Measurements from ENCODE around the gene CITED2.

DNA sequence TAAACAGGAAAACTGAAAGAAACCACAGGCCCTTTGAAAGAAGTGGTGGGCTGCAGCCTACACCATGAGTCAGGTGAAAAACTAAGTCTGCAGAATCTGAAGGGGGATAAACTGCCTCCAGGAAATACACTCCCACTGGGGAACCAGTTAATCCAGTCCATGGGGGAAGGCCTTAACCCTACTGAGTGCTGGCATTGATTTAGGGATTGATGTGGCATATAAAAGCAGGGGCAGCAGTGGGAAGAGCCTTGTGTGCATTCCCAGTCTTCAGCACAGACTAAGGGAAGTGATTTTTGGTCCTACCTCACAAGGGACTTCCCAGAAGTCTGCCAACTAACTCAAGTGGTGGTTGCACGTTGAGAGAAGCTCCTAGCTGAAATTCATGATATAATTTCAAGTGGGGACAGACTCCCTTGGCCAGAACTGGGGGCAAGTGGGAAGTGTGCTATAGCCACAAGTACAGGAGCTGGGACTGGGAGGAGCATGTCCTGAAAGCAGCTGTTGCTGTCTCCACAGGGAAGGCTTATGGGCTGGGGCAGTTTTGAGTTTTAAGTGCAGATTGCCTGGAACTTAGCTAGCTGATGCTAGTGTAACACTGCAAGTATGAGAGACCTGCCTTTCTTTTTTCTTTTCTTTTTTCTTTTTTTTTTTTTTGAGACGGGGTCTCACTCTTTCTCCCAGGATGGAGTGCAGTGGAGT is 31.2 kb downstream of the CITED2 start:
- TF ChIP-seq, protein P1, sequence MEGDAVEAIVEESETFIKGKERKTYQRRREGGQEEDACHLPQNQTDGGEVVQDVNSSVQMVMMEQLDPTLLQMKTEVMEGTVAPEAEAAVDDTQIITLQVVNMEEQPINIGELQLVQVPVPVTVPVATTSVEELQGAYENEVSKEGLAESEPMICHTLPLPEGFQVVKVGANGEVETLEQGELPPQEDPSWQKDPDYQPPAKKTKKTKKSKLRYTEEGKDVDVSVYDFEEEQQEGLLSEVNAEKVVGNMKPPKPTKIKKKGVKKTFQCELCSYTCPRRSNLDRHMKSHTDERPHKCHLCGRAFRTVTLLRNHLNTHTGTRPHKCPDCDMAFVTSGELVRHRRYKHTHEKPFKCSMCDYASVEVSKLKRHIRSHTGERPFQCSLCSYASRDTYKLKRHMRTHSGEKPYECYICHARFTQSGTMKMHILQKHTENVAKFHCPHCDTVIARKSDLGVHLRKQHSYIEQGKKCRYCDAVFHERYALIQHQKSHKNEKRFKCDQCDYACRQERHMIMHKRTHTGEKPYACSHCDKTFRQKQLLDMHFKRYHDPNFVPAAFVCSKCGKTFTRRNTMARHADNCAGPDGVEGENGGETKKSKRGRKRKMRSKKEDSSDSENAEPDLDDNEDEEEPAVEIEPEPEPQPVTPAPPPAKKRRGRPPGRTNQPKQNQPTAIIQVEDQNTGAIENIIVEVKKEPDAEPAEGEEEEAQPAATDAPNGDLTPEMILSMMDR (IDR thresholded peaks at IDR 0.05; ENCODE audit: low read depth, low read length), result no peak
- TF ChIP-seq MAX (IDR thresholded peaks at IDR 0.05; ENCODE audit: low read depth, low read length) (no peak), POLR2A (IDR thresholded peaks at IDR 0.05; ENCODE audit: extremely low read depth, insufficient read length) (no peak)

Measured in NB4 (cell line).